Right lobe of liver (tissue), 6 donors: ENCODE data around the gene TMEM238L. TPM values are rescaled to one million over a fixed set of nuclear protein-coding genes. Genes with fewer than 3 reads are reported as not detected.
A peak's percentile ranks its signal among the peaks of the same experiment; 100 is the strongest.

Experiments used
- ATAC-seq, 4 donors: fragments of 200-7000 bp; cut with Tn5 transposase; one replicate each; pipeline ENCODE4 v1.9.1; 2020; ENCODE audit warnings: mild to moderate bottlenecking in 4 of 4, moderate library complexity in 4 of 4
- DNase-seq, 3 donors: peaks; one replicate each; pipeline ENCODE4 v3.0.0-alpha.2; 2020
- H3K27ac ChIP-seq, 3 donors: fragments of 200-600 bp; one replicate each; pipeline ENCODE4 v1.8.0; 2022
- H3K27me3 ChIP-seq, 2 donors: fragments of 200-600 bp; one replicate each; pipeline ENCODE4 v1.8.0; 2022
- H3K36me3 ChIP-seq, 4 donors: fragments of 200-600 bp; sonication (generic) in 1 of 4; one replicate each; pipeline versions ENCODE4 v1.5.1 to v1.8.0; 2017 to 2022; ENCODE audit warnings: control low read depth in 1 of 4
- H3K4me1 ChIP-seq, 4 donors: fragments of 200-600 bp; sonication (generic) in 1 of 4; one replicate each; pipeline versions ENCODE4 v1.5.1 to v1.8.0; 2017 to 2022; ENCODE audit warnings: control low read depth in 1 of 4
- H3K4me3 ChIP-seq, 3 donors: fragments of 200-600 bp; one replicate each; pipeline ENCODE4 v1.8.0; 2022
- H3K9me3 ChIP-seq, 4 donors: fragments of 200-600 bp; sonication (generic) in 1 of 4; one replicate each; pipeline versions ENCODE4 v1.5.1 to v1.8.0; 2017 to 2022; ENCODE audit warnings: control low read depth in 1 of 4
- POLR2A ChIP-seq: fragments of 450-650 bp; IDR thresholded peaks from one replicate; pipeline ENCODE4 v1.6.1; 2017; ENCODE audit warnings: antibody characterized with exemption, mild to moderate bottlenecking
- WGBS: methylation state at CpG from one replicate; pipeline ENCODE4 v1.1.6; 2018; ENCODE audit warnings: low coverage, low lambda C conversion rate; ENCODE audit not compliant: insufficient coverage; ENCODE audit errors: missing lambda C conversion rate; 5-methylcytosine and 5-hydroxymethylcytosine counted together
- intact Hi-C, 2 donors: fragments of 100-400 bp; cut with DNase I; formaldehyde crosslinking; loops; one replicate each; pipeline versions ENCODE4 v1.11.2 to v1.14.1; 2022
- total RNA-seq, 6 experiments: library from RNA; depleted of rRNA in 2 of 6; stranded (reverse); fragments of >200 nt in 2 of 6; fragmentation: NEBNext Ultra II Directional in 3 of 6; extraction: Animal tissue kit (Norgen Biotek cat#: 25700) in 3 of 6; gene quantifications; one replicate each; pipeline versions ENCODE4 v1.1.0 to v1.2.4, GENCODE V29; 2016 to 2023
- TF ChIP-seq, protein P1 (sequence below), 4 donors: fragments of 200-600 bp in 3 of 4; fragments of 450-650 bp in 1 of 4; IDR thresholded peaks; one replicate each; pipeline versions ENCODE4 v1.5.1 to v1.8.0; 2016 to 2022; ENCODE audit warnings: antibody characterized with exemption in 4 of 4, mild to moderate bottlenecking in 2 of 4
- donor health status: DM: no; HTN: yes; CAD: no.
- donor health status: DM: no; HTN: no; CAD: no.
- donor health status: DM: no; HTN: no; CAD: no.
- donor health status: DM: no; HTN: yes; CAD: no.
- donor health status: DM: no; HTN: yes; CAD: no.

The TMEM238L gene
- total RNA-seq, 6 experiments from 2014 or later: not detected

DNA sequence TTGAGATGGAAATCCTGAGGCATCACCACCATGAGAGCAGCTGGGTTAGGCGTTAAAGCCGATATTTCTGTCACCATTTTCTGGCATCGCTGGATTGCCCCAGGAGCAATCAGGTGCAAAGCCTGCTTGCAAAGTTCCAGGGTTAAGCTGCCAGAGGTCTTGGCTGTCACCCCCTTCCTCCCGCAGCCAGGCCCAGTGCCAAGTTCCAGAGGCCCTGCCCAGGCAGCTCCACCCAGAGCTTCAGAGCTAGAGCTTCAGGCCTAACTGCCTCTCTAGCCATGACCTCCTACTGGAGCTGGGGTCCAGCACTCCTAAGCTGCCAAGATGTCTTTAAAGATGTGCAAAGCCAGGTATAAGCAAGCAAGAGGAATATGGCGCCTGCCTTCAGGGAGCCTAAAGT lies 8.8 kb upstream of the TMEM238L start:
- intact Hi-C loops: no loop called here
- TF ChIP-seq, protein P1, sequence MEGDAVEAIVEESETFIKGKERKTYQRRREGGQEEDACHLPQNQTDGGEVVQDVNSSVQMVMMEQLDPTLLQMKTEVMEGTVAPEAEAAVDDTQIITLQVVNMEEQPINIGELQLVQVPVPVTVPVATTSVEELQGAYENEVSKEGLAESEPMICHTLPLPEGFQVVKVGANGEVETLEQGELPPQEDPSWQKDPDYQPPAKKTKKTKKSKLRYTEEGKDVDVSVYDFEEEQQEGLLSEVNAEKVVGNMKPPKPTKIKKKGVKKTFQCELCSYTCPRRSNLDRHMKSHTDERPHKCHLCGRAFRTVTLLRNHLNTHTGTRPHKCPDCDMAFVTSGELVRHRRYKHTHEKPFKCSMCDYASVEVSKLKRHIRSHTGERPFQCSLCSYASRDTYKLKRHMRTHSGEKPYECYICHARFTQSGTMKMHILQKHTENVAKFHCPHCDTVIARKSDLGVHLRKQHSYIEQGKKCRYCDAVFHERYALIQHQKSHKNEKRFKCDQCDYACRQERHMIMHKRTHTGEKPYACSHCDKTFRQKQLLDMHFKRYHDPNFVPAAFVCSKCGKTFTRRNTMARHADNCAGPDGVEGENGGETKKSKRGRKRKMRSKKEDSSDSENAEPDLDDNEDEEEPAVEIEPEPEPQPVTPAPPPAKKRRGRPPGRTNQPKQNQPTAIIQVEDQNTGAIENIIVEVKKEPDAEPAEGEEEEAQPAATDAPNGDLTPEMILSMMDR (IDR thresholded peaks at IDR 0.05): no peak
- no peak for TF ChIP-seq POLR2A
- Histone ChIP-seq H3K27ac (no peak overlapping the region), H3K36me3 (no peaks in the 10 kb centered on the region), H3K4me3 (no peak overlapping the region), H3K27me3 (no peaks in the 10 kb centered on the region), H3K9me3 (no peaks in the 10 kb centered on the region), H3K4me1 (peaks cover 0 to 8% (median 0%) of the 10 kb centered on the region in 4 donors)
- 50% methylated on average over 5 of the region's 5 CpGs for WGBS
- DNase-seq (peak; percentile 62 to 79 (median 71)), ATAC-seq (peak; percentile 44 to 92 (median 74))

DNA sequence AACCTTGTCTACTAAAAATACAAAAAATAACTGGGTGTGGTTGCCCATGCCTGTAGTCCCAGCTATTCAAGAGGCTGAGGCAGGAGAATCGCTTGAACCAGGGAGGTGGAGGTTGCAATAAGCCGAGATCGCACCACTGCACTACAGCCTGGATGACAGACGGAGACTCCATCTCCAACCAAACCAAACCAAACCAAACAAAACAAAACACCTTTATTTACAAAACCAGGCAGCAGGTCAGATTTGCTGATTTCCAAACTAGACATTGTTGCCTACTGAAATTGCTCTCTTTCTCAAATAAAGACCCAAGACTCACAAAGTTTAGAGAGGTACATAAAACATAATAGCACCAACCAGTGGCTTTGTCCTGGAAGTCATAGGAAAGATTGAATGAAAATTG lies 5.7 kb upstream of the TMEM238L start:
- 50% methylated on average over 4 of the region's 4 CpGs for WGBS
- TF ChIP-seq, protein P1 (IDR thresholded peaks at IDR 0.05): no peak
- TF ChIP-seq POLR2A: no peak
- Histone ChIP-seq H3K27ac (no peak overlapping the region), H3K4me1 (peaks cover 0 to 8% (median 0%) of the 10 kb centered on the region in 4 donors), H3K9me3 (no peaks in the 10 kb centered on the region), H3K27me3 (no peaks in the 10 kb centered on the region), H3K4me3 (no peak overlapping the region), H3K36me3 (no peaks in the 10 kb centered on the region)
- intact Hi-C loops: no loop called here
- DNase-seq (no peak), ATAC-seq (peak in 3 of 4 donors; percentile 32 to 58 (median 52))

DNA sequence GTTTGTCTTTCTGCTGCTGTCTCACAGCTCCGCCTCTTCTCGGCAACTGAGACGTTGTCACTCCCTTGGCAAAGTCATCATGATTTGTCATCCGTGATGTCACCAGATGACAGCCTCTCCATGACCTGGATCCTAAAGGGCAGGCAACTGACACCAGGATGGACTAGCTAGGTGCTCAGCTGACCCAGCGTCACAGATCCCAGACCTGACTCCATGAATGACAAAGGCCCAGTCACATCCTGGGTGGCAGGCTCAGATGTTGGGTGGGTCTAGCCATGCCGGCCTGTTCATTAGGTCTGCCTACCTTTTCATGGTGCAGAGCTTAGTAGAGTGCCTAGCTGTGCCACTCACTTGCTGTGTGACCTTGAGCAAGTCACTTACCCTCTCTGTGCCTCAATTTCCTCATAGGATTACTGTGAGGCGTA lies 3.8 kb upstream of the TMEM238L start:
- intact Hi-C loops: no loop called here
- H3K27me3 ChIP-seq: no peaks in the 10 kb centered on the region
- WGBS: 87% methylated on average over 6 of the region's 7 CpGs
- no peak overlapping the region for H3K4me3 ChIP-seq
- H3K36me3 ChIP-seq: no peaks in the 10 kb centered on the region
- no peak for DNase-seq
- no peak for TF ChIP-seq POLR2A
- TF ChIP-seq, protein P1 (IDR thresholded peaks at IDR 0.05): no peak
- H3K27ac ChIP-seq: no peak overlapping the region
- H3K9me3 ChIP-seq: no peaks in the 10 kb centered on the region
- peaks cover 0 to 8% (median 0%) of the 10 kb centered on the region in 4 donors for H3K4me1 ChIP-seq
- ATAC-seq: peak in 3 of 4 donors; percentile 7 to 45 (median 26)

DNA sequence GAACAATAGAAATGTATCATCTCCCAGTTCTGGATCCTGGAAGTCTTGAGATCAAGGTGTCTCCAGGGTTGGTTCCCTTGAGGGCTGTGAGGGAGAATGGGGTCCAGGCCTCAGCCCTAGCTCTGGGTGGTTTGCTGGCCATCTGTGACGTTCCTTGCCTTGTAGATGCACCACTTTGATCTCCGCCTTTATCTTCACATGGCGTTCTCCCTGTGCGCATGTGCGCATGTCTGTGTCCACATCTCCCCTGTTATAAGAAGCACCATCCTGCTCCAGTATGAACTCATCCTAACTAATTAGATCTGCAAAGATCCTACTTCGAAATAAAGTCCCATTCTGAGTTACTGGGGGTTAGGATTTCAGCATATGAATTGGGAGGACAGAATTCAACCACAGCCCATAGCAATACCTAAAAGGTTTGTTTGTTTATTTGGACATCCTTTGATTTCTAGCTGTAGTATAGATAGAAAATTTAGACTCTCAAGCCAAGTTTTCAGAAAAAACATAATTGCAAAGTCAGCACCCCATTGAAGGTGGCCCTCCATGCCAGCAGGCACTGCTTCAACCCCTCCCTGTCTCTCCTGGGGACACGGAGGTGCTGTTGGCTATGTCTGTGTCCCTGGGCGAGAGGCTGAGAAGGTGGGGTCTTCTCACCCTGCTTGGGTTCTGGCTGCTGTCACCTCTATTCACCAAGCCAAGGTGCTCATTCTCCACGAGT lies 2.8 kb upstream of the TMEM238L start:
- TF ChIP-seq, protein P1 (IDR thresholded peaks at IDR 0.05): no peak
- TF ChIP-seq POLR2A: no peak
- no peak overlapping the region for H3K27ac ChIP-seq
- intact Hi-C loops: no loop called here
- peaks cover 0 to 8% (median 0%) of the 10 kb centered on the region in 4 donors for H3K4me1 ChIP-seq
- DNase-seq (no peak), ATAC-seq (no peak)
- WGBS: 78% methylated on average over 8 of the region's 9 CpGs
- no peaks in the 10 kb centered on the region for H3K36me3 ChIP-seq
- H3K9me3 ChIP-seq: no peaks in the 10 kb centered on the region
- H3K27me3 ChIP-seq: no peaks in the 10 kb centered on the region
- no peak overlapping the region for H3K4me3 ChIP-seq
